ENCODE results near the gene TNF. TPM values are rescaled to one million over a fixed set of nuclear protein-coding genes. Genes with fewer than 3 reads are reported as not detected.

Gene TNF
- total RNA-seq, 1 donor from 2014 or later: 1.2 TPM

DNA sequence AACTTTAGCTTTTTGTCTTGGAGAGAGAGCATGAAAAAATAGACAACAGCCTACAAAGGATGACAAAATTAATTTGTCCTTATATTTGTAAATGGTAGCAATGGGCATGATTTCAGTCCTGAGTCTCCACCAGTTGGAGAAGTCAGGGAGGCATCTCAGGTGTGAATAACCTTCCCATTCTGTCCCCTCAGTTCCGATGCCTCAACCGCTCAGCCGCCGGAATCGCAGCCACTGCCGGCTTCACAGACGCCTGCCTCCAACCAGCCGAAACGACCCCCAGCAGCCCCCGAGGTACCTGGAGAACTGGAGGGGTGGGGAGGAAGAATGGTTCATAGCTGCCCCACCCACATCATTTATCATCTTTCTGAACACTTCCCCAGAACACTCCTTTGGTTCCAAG lies 48.7 kb downstream of the TNF start:
- Histone ChIP-seq H3K9me3 (ENCODE audit: insufficient read depth, low read depth, low read length) (no peaks in the 10 kb centered on the region), H3K36me3 (ENCODE audit: insufficient read depth, low read length) (peaks cover 50% of the 10 kb centered on the region)
- H3K27ac Mint-ChIP-seq (ENCODE audit: unreplicated experiment): no peak overlapping the region

DNA sequence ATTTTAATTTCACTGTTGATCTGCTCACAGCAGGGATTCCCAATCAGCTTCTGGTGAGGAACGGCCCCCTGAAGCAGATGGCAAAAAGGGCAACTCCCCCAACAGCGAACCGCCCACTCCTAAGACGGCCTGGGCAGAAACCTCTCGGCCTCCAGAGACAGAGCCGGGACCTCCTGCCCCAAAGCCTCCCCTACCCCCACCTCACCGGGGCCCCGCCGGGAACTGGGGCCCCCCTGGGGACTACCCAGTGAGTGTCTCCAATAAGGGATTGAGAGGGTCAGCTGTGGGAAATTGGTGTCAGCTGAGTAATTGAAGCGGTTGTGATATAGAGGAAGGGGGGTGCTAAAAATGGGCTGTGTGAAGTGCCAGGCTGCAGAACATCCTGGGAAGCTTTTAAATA lies 51.6 kb downstream of the TNF start:
- no peaks in the 10 kb centered on the region for H3K27me3 ChIP-seq (ENCODE audit: insufficient read depth, low read length)
- no peaks in the 10 kb centered on the region for H3K27me3 Mint-ChIP-seq (ENCODE audit: low read depth, unreplicated experiment)
- H3K4me1 Mint-ChIP-seq (ENCODE audit: low read depth, unreplicated experiment): peaks cover 9% of the 10 kb centered on the region
- H3K9ac ChIP-seq (ENCODE audit: low read length): peak overlapping the region; percentile 30
- no peak overlapping the region for H3K27ac Mint-ChIP-seq (ENCODE audit: unreplicated experiment)
- peaks cover 59% of the 10 kb centered on the region for H3K36me3 ChIP-seq (ENCODE audit: insufficient read depth, low read length)
- peaks cover 95% of the 10 kb centered on the region for H4K20me1 ChIP-seq (ENCODE audit: insufficient read depth, low read length)
- H3K4me3 ChIP-seq (ENCODE audit: insufficient read depth, low read depth, low read length): no peak overlapping the region
- no peak overlapping the region for H2AFZ ChIP-seq (ENCODE audit: low read depth, low read length)
- H3K36me3 Mint-ChIP-seq (ENCODE audit: low read depth, unreplicated experiment): peaks cover 47% of the 10 kb centered on the region
- no peak overlapping the region for H3K4me3 Mint-ChIP-seq (ENCODE audit: unreplicated experiment)
- DNase-seq (ENCODE audit: low read depth) (no peak), FAIRE-seq (no peak)
- H3K9me3 ChIP-seq (ENCODE audit: insufficient read depth, low read depth, low read length): no peaks in the 10 kb centered on the region
- H3K4me1 ChIP-seq (ENCODE audit: insufficient read depth, low read length): peaks cover 11% of the 10 kb centered on the region
- no peak for TF ChIP-seq EZH2 (IDR thresholded peaks at IDR 0.05; ENCODE audit: insufficient read depth, low read length)
- TF ChIP-seq, protein P1, sequence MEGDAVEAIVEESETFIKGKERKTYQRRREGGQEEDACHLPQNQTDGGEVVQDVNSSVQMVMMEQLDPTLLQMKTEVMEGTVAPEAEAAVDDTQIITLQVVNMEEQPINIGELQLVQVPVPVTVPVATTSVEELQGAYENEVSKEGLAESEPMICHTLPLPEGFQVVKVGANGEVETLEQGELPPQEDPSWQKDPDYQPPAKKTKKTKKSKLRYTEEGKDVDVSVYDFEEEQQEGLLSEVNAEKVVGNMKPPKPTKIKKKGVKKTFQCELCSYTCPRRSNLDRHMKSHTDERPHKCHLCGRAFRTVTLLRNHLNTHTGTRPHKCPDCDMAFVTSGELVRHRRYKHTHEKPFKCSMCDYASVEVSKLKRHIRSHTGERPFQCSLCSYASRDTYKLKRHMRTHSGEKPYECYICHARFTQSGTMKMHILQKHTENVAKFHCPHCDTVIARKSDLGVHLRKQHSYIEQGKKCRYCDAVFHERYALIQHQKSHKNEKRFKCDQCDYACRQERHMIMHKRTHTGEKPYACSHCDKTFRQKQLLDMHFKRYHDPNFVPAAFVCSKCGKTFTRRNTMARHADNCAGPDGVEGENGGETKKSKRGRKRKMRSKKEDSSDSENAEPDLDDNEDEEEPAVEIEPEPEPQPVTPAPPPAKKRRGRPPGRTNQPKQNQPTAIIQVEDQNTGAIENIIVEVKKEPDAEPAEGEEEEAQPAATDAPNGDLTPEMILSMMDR (IDR thresholded peaks at IDR 0.05; ENCODE audit: insufficient read depth, low read depth, low read length): no peak
- peaks cover 93% of the 10 kb centered on the region for H3K79me2 ChIP-seq (ENCODE audit: insufficient read depth, low read length)
- no peak overlapping the region for H3K27ac ChIP-seq (ENCODE audit: low read depth, low read length)
- no peaks in the 10 kb centered on the region for H3K9me3 Mint-ChIP-seq (ENCODE audit: unreplicated experiment)
- H3K4me2 ChIP-seq (ENCODE audit: low read length): no peak overlapping the region

More for the DNA sequence above, 48.7 kb downstream of the TNF start:
- no peak for FAIRE-seq
- no peak for DNase-seq (ENCODE audit: low read depth)
- H3K4me3 ChIP-seq (ENCODE audit: insufficient read depth, low read depth, low read length): no peak overlapping the region
- Mint-ChIP-seq H3K9me3 (ENCODE audit: unreplicated experiment) (no peaks in the 10 kb centered on the region), H3K4me1 (ENCODE audit: low read depth, unreplicated experiment) (peaks cover 9% of the 10 kb centered on the region), H3K27me3 (ENCODE audit: low read depth, unreplicated experiment) (no peaks in the 10 kb centered on the region), H3K4me3 (ENCODE audit: unreplicated experiment) (peak overlapping the region; percentile 45), H3K36me3 (ENCODE audit: low read depth, unreplicated experiment) (peaks cover 38% of the 10 kb centered on the region)
- peaks cover 12% of the 10 kb centered on the region for H3K4me1 ChIP-seq (ENCODE audit: insufficient read depth, low read length)
- TF ChIP-seq EZH2 (IDR thresholded peaks at IDR 0.05; ENCODE audit: insufficient read depth, low read length): no peak
- TF ChIP-seq, protein P1 (IDR thresholded peaks at IDR 0.05; ENCODE audit: insufficient read depth, low read depth, low read length): no peak
- H3K4me2 ChIP-seq (ENCODE audit: low read length): no peak overlapping the region
- H3K27me3 ChIP-seq (ENCODE audit: insufficient read depth, low read length): no peaks in the 10 kb centered on the region
- H2AFZ ChIP-seq (ENCODE audit: low read depth, low read length): no peak overlapping the region
- no peak overlapping the region for H3K27ac ChIP-seq (ENCODE audit: low read depth, low read length)
- H3K9ac ChIP-seq (ENCODE audit: low read length): no peak overlapping the region
- H3K79me2 ChIP-seq (ENCODE audit: insufficient read depth, low read length): peaks cover 84% of the 10 kb centered on the region
- peaks cover 78% of the 10 kb centered on the region for H4K20me1 ChIP-seq (ENCODE audit: insufficient read depth, low read length)

DNA sequence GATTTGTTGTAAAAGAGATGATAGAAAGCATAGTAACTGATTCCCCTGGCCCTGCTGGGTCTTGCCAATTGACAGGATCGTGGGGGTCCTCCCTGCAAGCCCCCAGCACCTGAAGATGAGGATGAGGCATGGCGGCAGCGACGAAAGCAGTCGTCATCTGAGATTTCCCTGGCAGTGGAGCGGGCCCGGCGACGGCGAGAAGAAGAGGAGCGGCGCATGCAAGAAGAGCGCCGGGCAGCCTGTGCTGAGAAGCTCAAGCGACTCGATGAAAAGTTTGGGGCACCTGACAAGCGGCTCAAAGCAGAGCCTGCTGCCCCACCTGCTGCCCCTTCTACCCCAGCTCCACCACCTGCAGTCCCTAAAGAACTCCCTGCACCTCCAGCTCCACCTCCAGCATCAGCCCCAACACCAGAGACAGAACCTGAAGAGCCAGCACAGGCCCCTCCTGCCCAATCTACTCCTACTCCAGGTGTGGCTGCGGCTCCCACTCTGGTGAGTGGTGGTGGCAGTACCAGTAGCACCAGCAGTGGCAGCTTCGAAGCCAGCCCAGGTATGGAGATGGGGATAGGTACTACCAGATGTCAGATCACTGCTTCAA lies 52.4 kb downstream of the TNF start:
- Mint-ChIP-seq H3K4me1 (ENCODE audit: low read depth, unreplicated experiment) (peaks cover 3% of the 10 kb centered on the region), H3K36me3 (ENCODE audit: low read depth, unreplicated experiment) (peaks cover 41% of the 10 kb centered on the region), H3K9me3 (ENCODE audit: unreplicated experiment) (no peaks in the 10 kb centered on the region), H3K4me3 (ENCODE audit: unreplicated experiment) (peak overlapping the region; percentile 18), H3K27me3 (ENCODE audit: low read depth, unreplicated experiment) (no peaks in the 10 kb centered on the region), H3K27ac (ENCODE audit: unreplicated experiment) (no peak overlapping the region)
- Histone ChIP-seq H3K4me2 (ENCODE audit: low read length) (no peak overlapping the region), H2AFZ (ENCODE audit: low read depth, low read length) (no peak overlapping the region), H3K4me3 (ENCODE audit: insufficient read depth, low read depth, low read length) (no peak overlapping the region), H3K27ac (ENCODE audit: low read depth, low read length) (no peak overlapping the region), H4K20me1 (ENCODE audit: insufficient read depth, low read length) (peaks cover 95% of the 10 kb centered on the region), H3K79me2 (ENCODE audit: insufficient read depth, low read length) (peaks cover 93% of the 10 kb centered on the region), H3K4me1 (ENCODE audit: insufficient read depth, low read length) (peaks cover 3% of the 10 kb centered on the region), H3K36me3 (ENCODE audit: insufficient read depth, low read length) (peaks cover 58% of the 10 kb centered on the region), H3K9ac (ENCODE audit: low read length) (no peak overlapping the region), H3K27me3 (ENCODE audit: insufficient read depth, low read length) (no peaks in the 10 kb centered on the region), H3K9me3 (ENCODE audit: insufficient read depth, low read depth, low read length) (no peaks in the 10 kb centered on the region)
- TF ChIP-seq, protein P1 (IDR thresholded peaks at IDR 0.05; ENCODE audit: insufficient read depth, low read depth, low read length): no peak
- TF ChIP-seq EZH2 (IDR thresholded peaks at IDR 0.05; ENCODE audit: insufficient read depth, low read length): no peak
- FAIRE-seq: no peak
- no peak for DNase-seq (ENCODE audit: low read depth)

Measured in astrocyte (in vitro differentiated cells and primary cell).